Measurements from ENCODE around the gene PWWP2B.

- TF ChIP-seq CTCF (IDR thresholded peaks at IDR 0.05; ENCODE audit: low read depth, low read length, poor library complexity, severe bottlenecking) (no peak), EZH2phosphoT487 (IDR thresholded peaks at IDR 0.05; ENCODE audit: borderline replicate concordance, low read length) (no peak)
Measured at GRCh38 chr10:132383101-132383500, 13.9 kb upstream of the PWWP2B start.
